Loucy (cell line): Measurements from ENCODE around the gene BFSP1.

ENCODE experiments used
- EZH2phosphoT487 ChIP-seq: fragments of 200-600 bp; IDR thresholded peaks from 2 replicates; pipeline ENCODE4 v1.6.1; 2018; ENCODE audit warnings: antibody characterized with exemption, mild to moderate bottlenecking, moderate library complexity, borderline replicate concordance
- TF ChIP-seq, protein P1 (sequence below): fragments of 200-600 bp; sonication (generic); conservative IDR thresholded peaks from 2 replicates; pipeline ENCODE4 v1.5.1; 2014; ENCODE audit warnings: mild to moderate bottlenecking, antibody characterized with exemption, low read length

DNA sequence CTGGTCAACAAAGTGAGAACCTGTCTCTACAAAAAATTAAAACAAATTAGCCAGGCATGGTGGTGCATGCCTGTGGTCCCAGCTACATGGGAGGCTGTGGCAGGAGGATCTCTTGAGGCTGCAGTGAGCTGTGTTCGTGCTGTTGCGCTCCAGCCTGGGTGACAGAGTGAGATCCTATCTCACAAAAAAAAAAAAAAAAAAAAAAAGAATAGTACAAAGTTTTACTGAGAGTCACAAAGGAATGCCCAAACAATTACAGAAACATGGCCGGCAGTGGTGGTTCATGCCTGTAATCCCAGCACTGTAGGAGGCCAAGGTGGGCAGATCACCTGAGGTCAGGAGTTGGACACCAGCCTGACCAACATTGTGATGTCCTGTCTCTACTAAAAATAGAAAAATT, 23.9 kb upstream of the BFSP1 start:
- TF ChIP-seq, protein P1, sequence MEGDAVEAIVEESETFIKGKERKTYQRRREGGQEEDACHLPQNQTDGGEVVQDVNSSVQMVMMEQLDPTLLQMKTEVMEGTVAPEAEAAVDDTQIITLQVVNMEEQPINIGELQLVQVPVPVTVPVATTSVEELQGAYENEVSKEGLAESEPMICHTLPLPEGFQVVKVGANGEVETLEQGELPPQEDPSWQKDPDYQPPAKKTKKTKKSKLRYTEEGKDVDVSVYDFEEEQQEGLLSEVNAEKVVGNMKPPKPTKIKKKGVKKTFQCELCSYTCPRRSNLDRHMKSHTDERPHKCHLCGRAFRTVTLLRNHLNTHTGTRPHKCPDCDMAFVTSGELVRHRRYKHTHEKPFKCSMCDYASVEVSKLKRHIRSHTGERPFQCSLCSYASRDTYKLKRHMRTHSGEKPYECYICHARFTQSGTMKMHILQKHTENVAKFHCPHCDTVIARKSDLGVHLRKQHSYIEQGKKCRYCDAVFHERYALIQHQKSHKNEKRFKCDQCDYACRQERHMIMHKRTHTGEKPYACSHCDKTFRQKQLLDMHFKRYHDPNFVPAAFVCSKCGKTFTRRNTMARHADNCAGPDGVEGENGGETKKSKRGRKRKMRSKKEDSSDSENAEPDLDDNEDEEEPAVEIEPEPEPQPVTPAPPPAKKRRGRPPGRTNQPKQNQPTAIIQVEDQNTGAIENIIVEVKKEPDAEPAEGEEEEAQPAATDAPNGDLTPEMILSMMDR = no peak
- no peak for TF ChIP-seq EZH2phosphoT487
